Activated naive CD8-positive, alpha-beta T cell treated with anti-CD3 and anti-CD28 coated beads for 36 hours (primary cell): ENCODE results near the gene RAB30. TPM values are rescaled to one million over a fixed set of nuclear protein-coding genes. Genes with fewer than 3 reads are reported as not detected.
A peak's percentile ranks its signal among the peaks of the same experiment; 100 is the strongest.
"Not testable (repeated sequence)": the region's sequence is repeated elsewhere in the genome, so short reads cannot be mapped to it uniquely, and the experiment has no call there.

Experiments used
- DNase-seq: peaks from one replicate; pipeline ENCODE4 v3.0.0; 2021
- H3K27ac Mint-ChIP-seq: one replicate; pipeline ENCODE4 v1.8.0; 2022; ENCODE audit warnings: mild to moderate bottlenecking, moderate library complexity, mixed read lengths
- H3K27me3 Mint-ChIP-seq: one replicate; pipeline ENCODE4 v1.8.0; 2022; ENCODE audit warnings: mild to moderate bottlenecking, mixed read lengths
- H3K36me3 Mint-ChIP-seq: one replicate; pipeline ENCODE4 v1.8.0; 2021; ENCODE audit warnings: mild to moderate bottlenecking, mixed read lengths
- H3K4me1 Mint-ChIP-seq: one replicate; pipeline ENCODE4 v1.8.0; 2021; ENCODE audit warnings: mixed read lengths
- H3K4me3 Mint-ChIP-seq: one replicate; pipeline ENCODE4 v1.8.0; 2022; ENCODE audit warnings: mild to moderate bottlenecking, moderate library complexity, mixed read lengths
- H3K9me3 Mint-ChIP-seq: one replicate; pipeline ENCODE4 v1.8.0; 2022; ENCODE audit warnings: mixed read lengths
- total RNA-seq, 2 experiments: library from RNA; stranded (reverse); gene quantifications; one replicate each; pipeline ENCODE4 v1.2.3, GENCODE V29; 2021

RAB30 gene
- total RNA-seq, 2 experiments from 2014 or later = 23.1 to 23.4 TPM

GRCh38 chr11:83014951-83015350 lies 56.7 kb downstream of the RAB30 start:
- H3K27ac Mint-ChIP-seq = no peak overlapping the region
- H3K36me3 Mint-ChIP-seq = peaks cover 29% of the 10 kb centered on the region
- peaks cover 31% of the 10 kb centered on the region for H3K4me1 Mint-ChIP-seq
- DNase-seq = no peak
- peaks cover 7% of the 10 kb centered on the region for H3K9me3 Mint-ChIP-seq
- no peak overlapping the region for H3K4me3 Mint-ChIP-seq
- no peaks in the 10 kb centered on the region for H3K27me3 Mint-ChIP-seq

- Mint-ChIP-seq H3K9me3 (peaks cover 4% of the 10 kb centered on the region), H3K27me3 (no peaks in the 10 kb centered on the region), H3K4me1 (peaks cover 41% of the 10 kb centered on the region), H3K36me3 (peaks cover 28% of the 10 kb centered on the region), H3K27ac (no peak overlapping the region), H3K4me3 (no peak overlapping the region)
- no peak for DNase-seq
These were observed 59.3 kb downstream of the RAB30 start for GRCh38 chr11:83012168-83013067.

- Mint-ChIP-seq H3K36me3 (peaks cover 34% of the 10 kb centered on the region), H3K9me3 (peaks cover 4% of the 10 kb centered on the region), H3K4me3 (no peak overlapping the region), H3K27ac (peak overlapping the region; percentile 9), H3K27me3 (no peaks in the 10 kb centered on the region), H3K4me1 (peaks cover 47% of the 10 kb centered on the region)
- DNase-seq = no peak
These were observed 60.1 kb downstream of the RAB30 start for GRCh38 chr11:83011333-83012167.

GRCh38 chr11:83009999-83010398 lies 61.7 kb downstream of the RAB30 start:
- Mint-ChIP-seq H3K27ac (no peak overlapping the region), H3K27me3 (no peaks in the 10 kb centered on the region), H3K4me1 (peaks cover 52% of the 10 kb centered on the region), H3K9me3 (peaks cover 2% of the 10 kb centered on the region), H3K36me3 (peaks cover 24% of the 10 kb centered on the region), H3K4me3 (no peak overlapping the region)
- DNase-seq = no peak

- Mint-ChIP-seq H3K36me3 (peaks cover 22% of the 10 kb centered on the region), H3K4me1 (peaks cover 54% of the 10 kb centered on the region)
- H3K9me3 Mint-ChIP-seq, H3K27me3 Mint-ChIP-seq, H3K27ac Mint-ChIP-seq, H3K4me3 Mint-ChIP-seq, DNase-seq: not testable (repeated sequence)
These were observed 62.6 kb downstream of the RAB30 start for GRCh38 chr11:83009136-83009535.

- H3K36me3 Mint-ChIP-seq = peaks cover 20% of the 10 kb centered on the region
- no peaks in the 10 kb centered on the region for H3K27me3 Mint-ChIP-seq
- H3K4me3 Mint-ChIP-seq = no peak overlapping the region
- no peaks in the 10 kb centered on the region for H3K9me3 Mint-ChIP-seq
- peaks cover 51% of the 10 kb centered on the region for H3K4me1 Mint-ChIP-seq
- no peak overlapping the region for H3K27ac Mint-ChIP-seq
- no peak for DNase-seq
These were observed 63.1 kb downstream of the RAB30 start for GRCh38 chr11:83008581-83008923.

GRCh38 chr11:83007909-83008580 lies 63.7 kb downstream of the RAB30 start:
- no peak for DNase-seq
- Mint-ChIP-seq H3K4me1 (peaks cover 48% of the 10 kb centered on the region), H3K4me3 (no peak overlapping the region), H3K27me3 (no peaks in the 10 kb centered on the region), H3K27ac (peak overlapping the region; percentile 35), H3K36me3 (peaks cover 20% of the 10 kb centered on the region), H3K9me3 (no peaks in the 10 kb centered on the region)

GRCh38 chr11:83007477-83007876 lies 64.2 kb downstream of the RAB30 start:
- H3K4me1 Mint-ChIP-seq = peaks cover 45% of the 10 kb centered on the region
- peak overlapping the region; percentile 35 for H3K27ac Mint-ChIP-seq
- peaks cover 20% of the 10 kb centered on the region for H3K36me3 Mint-ChIP-seq
- no peak for DNase-seq
- H3K9me3 Mint-ChIP-seq = no peaks in the 10 kb centered on the region
- no peak overlapping the region for H3K4me3 Mint-ChIP-seq
- H3K27me3 Mint-ChIP-seq = no peaks in the 10 kb centered on the region

GRCh38 chr11:83006877-83007330 lies 64.8 kb downstream of the RAB30 start:
- H3K4me3 Mint-ChIP-seq = no peak overlapping the region
- DNase-seq = no peak
- H3K27me3 Mint-ChIP-seq = no peaks in the 10 kb centered on the region
- peaks cover 49% of the 10 kb centered on the region for H3K4me1 Mint-ChIP-seq
- no peaks in the 10 kb centered on the region for H3K9me3 Mint-ChIP-seq
- H3K27ac Mint-ChIP-seq = peak overlapping the region; percentile 57
- H3K36me3 Mint-ChIP-seq = peaks cover 20% of the 10 kb centered on the region

- Mint-ChIP-seq H3K9me3 (no peaks in the 10 kb centered on the region), H3K27me3 (no peaks in the 10 kb centered on the region), H3K36me3 (peaks cover 20% of the 10 kb centered on the region), H3K27ac (peak overlapping the region; percentile 54), H3K4me3 (no peak overlapping the region), H3K4me1 (peaks cover 55% of the 10 kb centered on the region)
- no peak for DNase-seq
These were observed 66.7 kb downstream of the RAB30 start for GRCh38 chr11:83004746-83005556.

- peaks cover 9% of the 10 kb centered on the region for H3K36me3 Mint-ChIP-seq
- H3K4me1 Mint-ChIP-seq = peaks cover 61% of the 10 kb centered on the region
- no peak overlapping the region for H3K4me3 Mint-ChIP-seq
These were observed 69.2 kb downstream of the RAB30 start for GRCh38 chr11:83002522-83002921.

GRCh38 chr11:83002053-83002452 lies 69.6 kb downstream of the RAB30 start:
- no peaks in the 10 kb centered on the region for H3K9me3 Mint-ChIP-seq
- H3K4me3 Mint-ChIP-seq = no peak overlapping the region
- H3K27me3 Mint-ChIP-seq = no peaks in the 10 kb centered on the region
- peaks cover 10% of the 10 kb centered on the region for H3K36me3 Mint-ChIP-seq
- peaks cover 63% of the 10 kb centered on the region for H3K4me1 Mint-ChIP-seq
- H3K27ac Mint-ChIP-seq = peak overlapping the region; percentile 18
- peak; percentile 38 for DNase-seq

More at GRCh38 chr11:83002522-83002921, 69.2 kb downstream of the RAB30 start:
- Mint-ChIP-seq H3K27me3 (no peaks in the 10 kb centered on the region), H3K27ac (no peak overlapping the region), H3K9me3 (no peaks in the 10 kb centered on the region)
- no peak for DNase-seq

GRCh38 chr11:83000381-83000780 lies 71.3 kb downstream of the RAB30 start:
- Mint-ChIP-seq H3K36me3 (peaks cover 14% of the 10 kb centered on the region), H3K27ac (no peak overlapping the region), H3K4me1 (peaks cover 70% of the 10 kb centered on the region), H3K4me3 (no peak overlapping the region), H3K27me3 (no peaks in the 10 kb centered on the region), H3K9me3 (no peaks in the 10 kb centered on the region)
- no peak for DNase-seq

GRCh38 chr11:82999232-82999631 lies 72.5 kb downstream of the RAB30 start:
- peak overlapping the region; percentile 67 for H3K27ac Mint-ChIP-seq

More at GRCh38 chr11:82999232-82999631, 72.5 kb downstream of the RAB30 start:
- DNase-seq = no peak
- Mint-ChIP-seq H3K9me3 (no peaks in the 10 kb centered on the region), H3K4me3 (no peak overlapping the region), H3K4me1 (peaks cover 67% of the 10 kb centered on the region), H3K27me3 (no peaks in the 10 kb centered on the region), H3K36me3 (peaks cover 20% of the 10 kb centered on the region)
